Globus pallidus (tissue), 1 donor: Measurements from ENCODE around the gene PGLYRP2.
"Not testable (repeated sequence)": the region's sequence is repeated elsewhere in the genome, so short reads cannot be mapped to it uniquely, and the experiment has no call there.

Source experiments
- DNase-seq: peaks from one replicate; pipeline ENCODE4 v3.0.0-alpha.2; 2015; ENCODE audit warnings: low spot score

The PGLYRP2 gene

DNA sequence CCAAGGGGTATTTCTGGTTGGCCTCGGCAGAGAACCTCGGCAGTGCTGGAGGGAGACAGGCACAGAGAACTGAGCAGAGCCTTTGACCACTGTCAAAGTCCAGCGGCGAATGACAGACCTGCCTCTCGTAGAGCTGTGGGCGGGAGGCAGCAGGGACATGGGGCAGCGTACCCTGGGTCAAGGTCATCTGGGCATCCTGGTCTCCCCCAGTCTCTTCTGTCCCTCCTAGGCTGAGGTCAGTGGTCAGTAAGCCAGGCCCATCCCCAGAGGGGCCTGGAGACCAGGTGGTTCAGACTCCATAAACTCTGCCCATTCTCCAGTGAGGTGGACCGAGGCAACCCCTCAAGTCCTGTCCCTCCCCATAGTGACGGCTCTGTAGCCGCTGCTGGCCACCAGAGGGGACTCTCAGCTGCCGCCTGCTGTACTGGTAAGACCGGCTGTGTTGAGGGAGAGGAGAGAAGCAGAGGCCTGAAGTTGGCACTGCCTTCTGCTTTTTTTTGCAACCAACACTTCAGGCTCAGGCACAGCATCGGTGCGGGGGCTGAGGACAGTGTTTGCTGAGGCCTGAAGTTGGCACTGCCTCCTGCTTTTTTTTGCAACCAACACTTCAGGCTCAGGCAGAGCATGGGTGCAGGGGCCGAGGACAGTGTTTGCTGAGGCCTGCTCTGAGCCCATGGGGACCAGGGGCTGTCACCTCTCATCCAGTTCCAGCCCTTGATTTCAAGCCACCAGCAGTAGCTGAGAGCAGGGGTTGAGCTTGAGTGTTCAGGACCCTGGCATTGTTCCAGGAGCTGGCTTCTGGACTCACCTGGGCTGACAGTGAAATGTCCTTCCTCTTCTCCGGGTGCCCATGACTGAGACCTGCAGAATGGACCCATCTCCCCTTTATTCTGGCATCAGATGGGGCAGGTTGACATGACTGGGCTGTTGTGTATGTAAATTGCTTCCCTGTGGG lies at the start of gene PGLYRP2:
Gene PGLYRP2 (minus strand): TSS at position 111 of the 955 bp plus-strand sequence. CDS start 130 bp downstream, outside the sequence.
- no peak for DNase-seq

DNA sequence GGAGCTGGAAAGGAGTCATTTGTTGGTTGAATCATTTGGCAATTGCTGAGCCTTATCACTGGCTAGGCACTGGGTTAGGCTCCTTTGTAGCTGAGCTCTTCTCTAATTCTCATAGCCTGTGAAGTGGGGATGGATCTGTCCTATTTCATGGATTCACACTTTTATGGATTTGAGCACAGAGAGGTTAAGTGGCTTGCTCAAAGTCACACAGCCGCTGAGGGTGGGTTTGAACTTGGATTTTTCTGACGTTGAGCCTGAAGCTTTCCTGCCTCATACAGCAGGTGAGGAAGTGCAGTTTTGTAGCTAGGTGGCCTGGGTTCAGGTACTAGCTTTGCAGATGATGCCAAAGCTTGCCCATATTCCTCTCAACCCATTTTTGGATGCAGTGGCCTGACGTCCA lies 48.4 kb upstream of the PGLYRP2 start:
- no peak for DNase-seq

DNA sequence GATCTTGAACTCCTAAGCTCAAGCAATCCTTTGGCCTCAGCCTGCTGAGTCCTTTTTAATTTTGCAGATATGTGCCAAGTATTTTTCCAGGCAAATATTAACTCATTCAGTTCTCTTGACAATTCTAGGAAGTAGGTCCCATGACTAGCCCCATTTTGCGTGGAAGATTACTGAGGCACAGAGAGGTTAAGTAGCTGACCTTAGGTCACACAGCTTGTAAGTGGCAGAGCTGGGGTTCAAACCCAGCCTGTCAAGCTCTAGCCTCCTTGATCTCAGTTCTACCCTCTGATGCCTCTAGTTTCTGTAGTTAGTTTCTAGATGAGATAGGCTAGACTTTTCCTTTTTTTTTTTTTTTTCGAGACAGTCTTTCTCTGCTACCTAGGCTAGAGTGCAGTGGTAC lies 47.1 kb upstream of the PGLYRP2 start:
- DNase-seq: no peak

GRCh38 chr19:15525291-15525690 lies 46.0 kb upstream of the PGLYRP2 start:
- DNase-seq: no peak

- no peak for DNase-seq
Measured at GRCh38 chr19:15524781-15525180, 45.5 kb upstream of the PGLYRP2 start.

- no peak for DNase-seq
Measured at GRCh38 chr19:15519433-15519976, 40.2 kb upstream of the PGLYRP2 start.

DNA sequence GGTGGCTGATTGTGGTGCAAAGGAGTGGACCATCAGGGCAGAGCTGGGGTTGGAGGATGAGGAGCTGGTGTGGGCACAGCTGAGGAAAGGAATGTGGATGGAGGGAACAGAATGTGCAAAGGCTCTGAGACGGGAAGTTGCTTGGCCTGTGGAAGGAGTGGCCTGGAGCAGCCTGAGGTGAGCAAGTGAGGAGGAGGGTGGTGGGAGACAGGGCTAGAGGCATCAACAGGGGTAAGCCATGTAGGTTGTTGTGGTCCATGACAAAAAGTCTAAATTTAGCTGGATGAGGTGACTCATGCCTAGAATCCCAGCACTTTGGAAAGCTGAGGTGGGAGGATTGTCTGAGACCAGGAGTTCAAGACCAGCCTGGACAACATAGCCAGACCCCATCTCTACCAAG lies 38.5 kb upstream of the PGLYRP2 start:
- DNase-seq: no peak

DNA sequence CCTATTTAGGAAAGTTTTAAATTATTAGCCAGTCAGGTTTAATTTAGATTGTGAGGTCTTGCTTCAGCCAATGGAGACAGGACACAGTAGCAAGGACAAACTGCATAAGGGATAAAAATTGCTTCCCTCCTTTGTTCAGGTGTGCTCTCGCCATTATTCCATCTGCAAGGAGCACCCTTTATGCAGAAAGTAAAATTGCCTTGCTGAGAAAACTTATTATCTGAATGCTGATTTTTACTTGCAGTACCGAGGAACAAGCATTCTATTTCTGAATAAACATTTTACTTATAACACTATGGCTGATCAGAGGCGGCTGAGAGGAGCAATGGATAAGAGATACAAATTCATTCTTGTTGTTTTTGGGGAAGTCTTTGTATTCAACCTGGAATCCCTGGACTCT lies 37.1 kb upstream of the PGLYRP2 start:
- no peak for DNase-seq

DNA sequence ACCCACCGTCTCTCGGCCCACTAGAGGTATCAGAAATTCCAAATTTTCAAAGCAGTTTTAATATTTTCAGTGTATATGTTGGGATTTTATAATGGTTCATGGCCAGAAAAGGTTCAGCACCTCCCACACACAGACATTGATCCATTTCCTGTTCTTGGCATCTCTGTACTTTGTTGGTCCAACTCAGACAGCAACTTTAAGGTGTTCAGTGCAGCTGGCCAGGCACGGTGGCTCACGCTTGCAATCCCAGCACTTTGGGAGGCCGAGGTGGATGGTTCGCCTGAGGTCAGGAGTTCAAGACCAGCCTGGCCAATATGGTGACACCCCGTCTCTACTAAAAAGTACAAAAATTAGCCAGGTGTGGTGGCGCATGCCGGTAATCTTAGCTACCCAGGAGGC lies 35.9 kb upstream of the PGLYRP2 start:
- not testable (repeated sequence) for DNase-seq

DNA sequence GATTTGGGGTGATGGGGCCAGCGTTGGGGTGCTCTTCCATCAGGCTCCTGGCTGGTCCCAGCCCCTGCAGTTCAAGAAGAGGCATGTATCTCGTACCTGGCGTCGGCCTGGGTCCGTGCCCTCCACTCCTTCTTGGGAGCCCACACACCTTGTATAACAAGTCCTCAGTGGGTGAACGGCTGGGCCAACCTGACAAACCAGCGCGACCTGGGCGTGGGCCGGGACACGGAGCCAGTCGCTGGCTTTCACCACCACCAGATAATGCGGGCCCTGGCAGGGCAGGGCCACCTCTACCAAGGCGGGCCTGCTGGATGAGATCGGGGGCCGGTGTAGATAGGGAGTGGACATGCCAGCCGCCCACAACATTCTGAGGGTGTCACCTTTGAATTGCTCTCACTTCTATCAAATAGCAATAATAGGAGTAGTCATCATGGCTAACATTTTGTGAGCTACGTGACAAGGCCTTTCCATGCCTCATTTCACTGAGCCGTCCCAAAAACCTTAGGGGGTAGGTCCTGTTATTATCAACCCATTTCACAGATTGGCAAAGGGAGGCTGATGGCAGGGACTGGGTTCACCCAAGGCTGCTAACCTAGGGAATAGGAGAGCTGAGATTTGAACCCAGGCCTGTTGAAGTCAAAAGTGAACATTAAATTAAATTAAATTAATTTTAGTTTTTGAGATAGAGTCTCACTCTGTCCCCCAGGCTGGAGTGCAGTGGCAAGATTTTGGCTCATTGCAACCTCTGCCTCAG lies 32.5 kb upstream of the PGLYRP2 start:
- DNase-seq: no peak

DNA sequence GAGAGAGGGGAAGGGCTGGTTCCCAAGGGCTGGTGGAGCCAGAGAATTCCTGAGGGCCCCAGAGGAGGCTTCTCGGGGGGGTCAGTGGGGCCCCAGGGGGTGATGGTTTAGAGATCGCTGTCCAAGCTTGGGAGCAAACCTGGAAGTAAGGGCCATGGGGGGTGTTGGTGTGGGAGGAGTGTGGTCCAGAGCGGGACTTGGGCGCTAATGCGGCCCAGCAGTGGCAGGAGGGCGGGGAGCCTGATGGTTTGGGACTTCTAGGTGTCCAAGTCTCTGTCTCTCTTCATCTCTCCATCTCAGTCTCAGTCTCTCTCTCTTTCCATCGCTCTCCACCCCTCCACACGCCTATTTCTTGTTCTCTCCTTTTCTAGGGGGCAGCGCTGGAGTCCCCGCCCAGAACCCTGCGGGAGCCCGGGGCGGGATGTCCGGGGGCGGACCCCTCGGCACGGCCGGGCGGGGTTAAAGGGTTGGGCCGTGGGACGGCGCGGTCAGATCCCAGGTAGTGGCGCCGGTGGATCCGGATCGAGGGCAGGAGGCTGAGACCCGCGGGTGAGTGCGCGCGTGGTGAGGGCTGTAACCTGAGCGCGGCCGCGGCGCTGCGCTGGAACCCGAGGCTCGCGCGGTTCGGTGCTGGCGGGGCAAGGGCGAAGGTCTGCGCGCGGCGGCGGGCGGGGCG lies 28.9 kb upstream of the PGLYRP2 start, which contains the start of gene CYP4F22:
Gene CYP4F22 (plus strand): TSS at position 491 of the 676 bp plus-strand sequence. CDS start 16,812 bp downstream, outside the sequence.
- no peak for DNase-seq

GRCh38 chr19:15507068-15508034 lies 28.1 kb upstream of the PGLYRP2 start:
- DNase-seq: no peak

GRCh38 chr19:15506074-15506571 lies 26.8 kb upstream of the PGLYRP2 start:
- no peak for DNase-seq

- no peak for DNase-seq
Measured at GRCh38 chr19:15502264-15502663, 23.0 kb upstream of the PGLYRP2 start.

DNA sequence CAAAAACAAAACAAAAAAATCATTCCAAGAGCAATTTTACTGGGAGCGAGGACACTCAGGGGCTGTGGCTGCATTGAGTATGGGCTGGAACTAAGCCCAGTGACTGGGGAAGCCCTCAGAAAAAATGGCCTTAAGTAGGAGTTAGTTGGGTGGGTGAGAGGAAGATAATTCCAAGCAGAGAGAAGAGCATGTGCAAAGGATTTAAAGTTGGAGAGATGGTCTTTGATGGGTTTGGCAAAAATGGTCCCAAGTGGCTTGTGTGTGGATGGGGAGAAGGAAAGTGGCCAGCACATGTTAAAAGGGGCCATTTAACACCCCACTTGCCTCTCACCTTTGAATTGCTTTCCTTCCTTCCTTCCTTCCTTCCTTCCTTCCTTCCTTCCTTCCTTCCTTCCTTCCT lies 22.3 kb upstream of the PGLYRP2 start:
- no peak for DNase-seq

DNA sequence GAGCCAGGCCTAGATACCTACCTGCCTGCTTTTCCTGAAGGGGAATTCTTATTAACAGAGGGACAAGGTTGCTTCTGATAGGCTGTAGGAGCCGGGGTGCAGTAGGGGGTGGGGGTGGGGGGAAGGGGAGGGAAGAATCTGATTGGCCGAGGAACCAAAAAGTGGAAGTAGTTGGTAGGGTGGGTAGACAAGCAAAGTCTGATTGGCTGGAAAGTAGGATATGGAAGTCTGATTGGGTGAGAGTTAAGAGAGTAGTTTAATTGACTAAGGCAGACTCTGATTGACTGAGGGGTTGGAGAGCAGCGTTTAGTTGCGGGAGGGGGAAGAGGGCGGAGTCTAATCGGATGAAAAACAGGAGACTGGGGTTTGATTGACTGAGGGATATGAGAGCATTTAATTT lies 19.6 kb upstream of the PGLYRP2 start:
- DNase-seq: no peak

- no peak for DNase-seq
Measured at GRCh38 chr19:15498156-15498858, 19.0 kb upstream of the PGLYRP2 start.

- no peak for DNase-seq
Measured at GRCh38 chr19:15495151-15495550, 15.8 kb upstream of the PGLYRP2 start.

DNA sequence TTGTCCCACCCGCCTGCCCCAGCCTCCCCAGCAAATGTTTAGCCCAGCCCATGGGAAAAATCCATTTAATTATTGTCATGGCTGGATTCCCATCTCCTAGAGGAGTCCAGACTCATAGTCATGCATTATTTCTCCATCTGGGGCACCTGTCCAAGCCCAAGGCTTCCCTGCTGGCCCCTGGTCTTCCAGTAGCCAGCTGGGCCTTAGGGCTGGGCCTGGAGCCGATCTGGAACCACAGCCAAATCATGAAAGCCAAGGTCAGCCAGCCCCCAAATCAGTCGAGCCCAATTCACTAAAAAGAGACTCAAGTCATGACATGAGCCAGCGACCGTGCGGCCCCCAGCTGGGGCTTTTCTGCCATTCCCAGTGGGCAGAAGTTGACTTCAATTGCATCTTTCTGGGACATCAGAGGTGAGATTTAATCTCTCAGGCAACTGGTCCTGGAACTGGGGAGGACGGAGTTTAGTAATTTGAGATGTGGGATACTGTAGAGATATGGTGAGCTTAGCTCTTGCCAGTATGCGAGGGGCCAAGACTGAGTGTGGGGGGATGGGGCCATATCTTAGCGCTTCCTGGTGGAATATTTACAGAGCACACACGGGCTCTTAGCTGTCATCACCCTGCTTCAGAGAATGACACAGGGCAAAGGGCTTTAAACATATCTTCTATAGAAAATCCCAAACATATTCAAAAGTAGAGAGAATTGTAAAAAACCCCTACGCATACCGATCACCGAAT lies 9.4 kb upstream of the PGLYRP2 start:
- no peak for DNase-seq
